ENCODE results near the gene ZMYND19.
"Not testable (repeated sequence)": the region's sequence is repeated elsewhere in the genome, so short reads cannot be mapped to it uniquely, and the experiment has no call there.

ZMYND19 gene

DNA sequence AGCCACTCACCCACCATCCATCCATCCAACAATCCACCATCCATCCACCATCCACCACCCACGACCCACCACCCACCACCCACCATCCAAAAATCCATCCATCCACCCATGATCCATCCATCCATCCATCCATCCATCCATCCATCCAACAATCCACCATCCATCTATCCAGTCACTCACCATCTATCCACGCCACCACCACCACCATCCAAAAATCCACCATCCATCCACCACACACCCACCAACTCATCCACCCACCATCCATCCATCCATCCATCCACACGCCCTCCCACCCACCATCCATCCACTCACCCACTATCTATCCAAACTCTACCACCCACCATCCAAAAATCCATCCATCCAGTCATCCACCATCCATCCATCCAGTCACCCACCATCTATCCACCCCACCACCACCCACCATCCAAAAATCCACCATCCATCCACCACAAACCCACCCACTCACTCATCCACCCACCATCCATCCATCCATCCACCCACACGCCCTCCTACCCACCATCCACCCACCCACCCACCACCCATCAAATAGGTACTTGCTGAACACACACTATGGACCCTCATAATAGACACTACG, 20.6 kb downstream of the ZMYND19 start:
- Histone ChIP-seq H3K9ac (ENCODE audit: low read depth, low read length, poor library complexity, severe bottlenecking) (no peak overlapping the region), H3K9me2 (replicated peaks; ENCODE audit: low read depth, low read length) (no peaks in the 10 kb centered on the region), H3K4me1 (ENCODE audit: insufficient read depth, low read length, poor library complexity, severe bottlenecking) (peaks cover 2% of the 10 kb centered on the region), H3K27me3 (ENCODE audit: insufficient read depth, low read length, poor library complexity, severe bottlenecking) (no peaks in the 10 kb centered on the region), H3K4me2 (ENCODE audit: low read depth, low read length, poor library complexity, severe bottlenecking) (no peak overlapping the region), H3K4me3 (ENCODE audit: low read length, poor library complexity, severe bottlenecking) (no peak overlapping the region), H2AFZ (ENCODE audit: low read length) (no peak overlapping the region), H3F3A (ENCODE audit: low read depth) (no peaks in the 10 kb centered on the region), H3K36me3 (ENCODE audit: insufficient read depth, low read length) (peaks cover 20% of the 10 kb centered on the region; the same call in 1 of the 2 replicates), H3K79me2 (ENCODE audit: insufficient read depth, low read length) (peaks cover 6% of the 10 kb centered on the region; the same call in 1 of the 2 replicates), H3K9me3 (ENCODE audit: insufficient read depth, low read depth, low read length) (no peaks in the 10 kb centered on the region), H4K20me1 (ENCODE audit: insufficient read depth, low read length, poor library complexity, severe bottlenecking) (no peaks in the 10 kb centered on the region)
- TF ChIP-seq, protein P1, sequence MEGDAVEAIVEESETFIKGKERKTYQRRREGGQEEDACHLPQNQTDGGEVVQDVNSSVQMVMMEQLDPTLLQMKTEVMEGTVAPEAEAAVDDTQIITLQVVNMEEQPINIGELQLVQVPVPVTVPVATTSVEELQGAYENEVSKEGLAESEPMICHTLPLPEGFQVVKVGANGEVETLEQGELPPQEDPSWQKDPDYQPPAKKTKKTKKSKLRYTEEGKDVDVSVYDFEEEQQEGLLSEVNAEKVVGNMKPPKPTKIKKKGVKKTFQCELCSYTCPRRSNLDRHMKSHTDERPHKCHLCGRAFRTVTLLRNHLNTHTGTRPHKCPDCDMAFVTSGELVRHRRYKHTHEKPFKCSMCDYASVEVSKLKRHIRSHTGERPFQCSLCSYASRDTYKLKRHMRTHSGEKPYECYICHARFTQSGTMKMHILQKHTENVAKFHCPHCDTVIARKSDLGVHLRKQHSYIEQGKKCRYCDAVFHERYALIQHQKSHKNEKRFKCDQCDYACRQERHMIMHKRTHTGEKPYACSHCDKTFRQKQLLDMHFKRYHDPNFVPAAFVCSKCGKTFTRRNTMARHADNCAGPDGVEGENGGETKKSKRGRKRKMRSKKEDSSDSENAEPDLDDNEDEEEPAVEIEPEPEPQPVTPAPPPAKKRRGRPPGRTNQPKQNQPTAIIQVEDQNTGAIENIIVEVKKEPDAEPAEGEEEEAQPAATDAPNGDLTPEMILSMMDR (conservative IDR thresholded peaks at IDR 0.05; ENCODE audit: low read length), result no peak
- no peak for TF ChIP-seq EZH2phosphoT487 (IDR thresholded peaks at IDR 0.05; ENCODE audit: borderline replicate concordance)

DNA sequence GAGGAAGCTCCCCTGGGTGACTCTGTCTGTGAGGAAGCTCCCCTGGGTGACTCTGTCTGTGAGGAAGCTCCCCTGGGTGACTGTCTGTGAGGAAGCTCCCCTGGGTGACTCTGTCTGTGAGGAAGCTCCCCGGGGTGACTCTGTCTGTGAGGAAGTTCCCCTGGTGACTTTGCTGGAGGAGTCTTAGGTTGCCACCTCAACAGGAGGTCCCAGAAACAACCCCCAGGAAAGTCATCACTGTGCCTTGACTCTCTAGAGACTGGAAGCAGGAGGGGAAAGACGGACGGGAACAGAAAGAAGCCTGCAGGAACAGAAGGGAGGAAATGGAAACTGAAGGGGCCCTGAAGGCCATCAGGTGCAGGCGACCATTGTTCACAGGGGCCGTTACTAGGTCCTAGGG, 21.9 kb downstream of the ZMYND19 start:
- H4K20me1 ChIP-seq (ENCODE audit: insufficient read depth, low read length, poor library complexity, severe bottlenecking); H3K79me2 ChIP-seq (ENCODE audit: insufficient read depth, low read length); H3K27me3 ChIP-seq (ENCODE audit: insufficient read depth, low read length, poor library complexity, severe bottlenecking); H3K9ac ChIP-seq (ENCODE audit: low read depth, low read length, poor library complexity, severe bottlenecking); H2AFZ ChIP-seq (ENCODE audit: low read length); H3K9me2 ChIP-seq (replicated peaks; ENCODE audit: low read depth, low read length); H3F3A ChIP-seq (ENCODE audit: low read depth); H3K4me2 ChIP-seq (ENCODE audit: low read depth, low read length, poor library complexity, severe bottlenecking); H3K4me3 ChIP-seq (ENCODE audit: low read length, poor library complexity, severe bottlenecking); H3K9me3 ChIP-seq (ENCODE audit: insufficient read depth, low read depth, low read length); H3K4me1 ChIP-seq (ENCODE audit: insufficient read depth, low read length, poor library complexity, severe bottlenecking): not testable (repeated sequence)
- peaks cover 19% of the 10 kb centered on the region; the same call in 1 of the 2 replicates for H3K36me3 ChIP-seq (ENCODE audit: insufficient read depth, low read length)

DNA sequence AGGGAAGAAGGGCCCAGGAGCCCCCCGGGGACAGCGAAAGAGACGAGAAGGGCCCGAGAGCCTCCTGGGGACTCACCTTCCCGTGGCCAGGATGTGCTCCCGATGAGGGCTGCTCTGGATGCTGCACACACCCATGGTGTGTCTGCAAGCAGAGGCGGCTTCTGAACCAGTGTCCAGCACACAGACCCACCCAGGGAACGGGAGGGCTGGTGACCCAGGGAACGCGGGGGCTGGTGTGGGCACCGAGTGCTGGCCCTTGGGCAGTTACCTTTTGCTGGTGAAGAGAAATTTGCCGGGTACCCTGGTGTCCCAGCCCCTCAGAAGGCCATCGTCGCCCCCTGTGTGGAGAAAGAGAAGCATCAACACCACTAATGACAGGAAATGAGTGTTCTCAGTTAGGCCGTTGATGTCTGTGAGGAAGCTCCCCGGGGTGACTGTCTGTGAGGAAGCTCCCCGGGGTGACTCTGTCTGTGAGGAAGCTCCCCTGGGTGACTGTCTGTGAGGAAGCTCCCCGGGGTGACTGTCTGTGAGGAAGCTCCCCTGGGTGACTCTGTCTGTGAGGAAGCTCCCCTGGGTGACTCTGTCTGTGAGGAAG, 25.4 kb downstream of the ZMYND19 start:
- Histone ChIP-seq H3K9ac (ENCODE audit: low read depth, low read length, poor library complexity, severe bottlenecking) (no peak overlapping the region), H3K36me3 (ENCODE audit: insufficient read depth, low read length) (peaks cover 12% of the 10 kb centered on the region; the same call in 1 of the 2 replicates), H3K9me2 (replicated peaks; ENCODE audit: low read depth, low read length) (no peaks in the 10 kb centered on the region), H3K9me3 (ENCODE audit: insufficient read depth, low read depth, low read length) (no peaks in the 10 kb centered on the region), H4K20me1 (ENCODE audit: insufficient read depth, low read length, poor library complexity, severe bottlenecking) (no peaks in the 10 kb centered on the region), H3K4me2 (ENCODE audit: low read depth, low read length, poor library complexity, severe bottlenecking) (no peak overlapping the region), H3F3A (ENCODE audit: low read depth) (no peaks in the 10 kb centered on the region), H3K79me2 (ENCODE audit: insufficient read depth, low read length) (peaks cover 4% of the 10 kb centered on the region; the same call in 1 of the 2 replicates), H3K4me3 (ENCODE audit: low read length, poor library complexity, severe bottlenecking) (no peak overlapping the region), H3K4me1 (ENCODE audit: insufficient read depth, low read length, poor library complexity, severe bottlenecking) (peaks cover 8% of the 10 kb centered on the region), H3K27me3 (ENCODE audit: insufficient read depth, low read length, poor library complexity, severe bottlenecking) (no peaks in the 10 kb centered on the region), H2AFZ (ENCODE audit: low read length) (no peak overlapping the region)
- TF ChIP-seq, protein P1 (conservative IDR thresholded peaks at IDR 0.05; ENCODE audit: low read length), result peak; percentile 36
- no peak for TF ChIP-seq EZH2phosphoT487 (IDR thresholded peaks at IDR 0.05; ENCODE audit: borderline replicate concordance)

DNA sequence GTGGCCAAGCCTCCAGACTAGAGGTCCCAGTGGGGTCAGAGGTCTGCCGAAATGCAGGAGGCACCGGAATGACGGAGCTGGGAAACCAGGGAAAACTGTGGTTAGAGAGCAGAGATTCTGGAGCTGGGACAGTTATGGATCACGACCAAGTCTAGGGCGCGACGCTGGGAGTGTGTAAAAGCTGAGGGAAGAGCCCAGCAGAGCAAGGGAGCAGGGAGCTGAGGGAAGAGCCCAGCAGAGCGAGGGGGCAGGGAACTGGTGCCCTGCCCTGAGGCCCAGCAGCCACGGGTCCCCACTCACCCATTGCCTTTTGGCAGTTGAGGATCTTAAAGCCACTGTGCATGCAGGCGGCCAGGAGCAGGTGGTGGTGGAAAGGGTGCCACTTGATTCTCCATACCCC, 26.2 kb downstream of the ZMYND19 start:
- Histone ChIP-seq H3K9me2 (replicated peaks; ENCODE audit: low read depth, low read length) (no peaks in the 10 kb centered on the region), H3K4me3 (ENCODE audit: low read length, poor library complexity, severe bottlenecking) (no peak overlapping the region), H4K20me1 (ENCODE audit: insufficient read depth, low read length, poor library complexity, severe bottlenecking) (no peaks in the 10 kb centered on the region), H3K4me2 (ENCODE audit: low read depth, low read length, poor library complexity, severe bottlenecking) (no peak overlapping the region), H3K9me3 (ENCODE audit: insufficient read depth, low read depth, low read length) (no peaks in the 10 kb centered on the region), H3F3A (ENCODE audit: low read depth) (no peaks in the 10 kb centered on the region), H3K27me3 (ENCODE audit: insufficient read depth, low read length, poor library complexity, severe bottlenecking) (no peaks in the 10 kb centered on the region), H3K36me3 (ENCODE audit: insufficient read depth, low read length) (peaks cover 13% of the 10 kb centered on the region; the same call in 1 of the 2 replicates), H3K4me1 (ENCODE audit: insufficient read depth, low read length, poor library complexity, severe bottlenecking) (peaks cover 8% of the 10 kb centered on the region), H2AFZ (ENCODE audit: low read length) (no peak overlapping the region), H3K9ac (ENCODE audit: low read depth, low read length, poor library complexity, severe bottlenecking) (no peak overlapping the region), H3K79me2 (ENCODE audit: insufficient read depth, low read length) (no peaks in the 10 kb centered on the region)
- TF ChIP-seq, protein P1 (conservative IDR thresholded peaks at IDR 0.05; ENCODE audit: low read length), result no peak
- TF ChIP-seq EZH2phosphoT487 (IDR thresholded peaks at IDR 0.05; ENCODE audit: borderline replicate concordance), result no peak

Measured in Loucy (cell line).